ENCODE data around the gene CYFIP2. TPM values are rescaled to one million over a fixed set of nuclear protein-coding genes. Genes with fewer than 3 reads are reported as not detected.

The CYFIP2 gene
- total RNA-seq, 2 donors from 2014 or later: 282 to 424 TPM

- Mint-ChIP-seq H3K4me1 (ENCODE audit: low read depth in 2 of 2) (peaks cover 78 to 90% of the 10 kb centered on the region in 2 donors), H3K27ac (peak overlapping the region; percentile 95 to 100), H3K4me3 (peak overlapping the region; percentile 90), H3K9me3 (no peaks in the 10 kb centered on the region), H3K36me3 (peaks cover 15% of the 10 kb centered on the region), H3K27me3 (no peaks in the 10 kb centered on the region)
- DNase-seq (ENCODE audit: low spot score): no peak
- no peak for ATAC-seq
These were observed 3.3 kb downstream of the CYFIP2 start for GRCh38 chr5:157269165-157269671.

- Mint-ChIP-seq H3K4me1 (ENCODE audit: low read depth in 2 of 2) (peaks cover 78 to 89% of the 10 kb centered on the region in 2 donors), H3K27me3 (no peaks in the 10 kb centered on the region), H3K4me3 (peak overlapping the region; percentile 90), H3K9me3 (no peaks in the 10 kb centered on the region), H3K36me3 (peaks cover 15% of the 10 kb centered on the region), H3K27ac (peak overlapping the region; percentile 95 to 100)
- DNase-seq (ENCODE audit: low spot score) (no peak), ATAC-seq (no peak)
These were observed 3.9 kb downstream of the CYFIP2 start for GRCh38 chr5:157269761-157270272.

GRCh38 chr5:157270771-157271170 is 4.8 kb downstream of the CYFIP2 start:
- Mint-ChIP-seq H3K36me3 (peaks cover 15% of the 10 kb centered on the region), H3K4me1 (ENCODE audit: low read depth in 2 of 2) (peaks cover 76 to 86% of the 10 kb centered on the region in 2 donors), H3K27ac (peak overlapping the region; percentile 95 to 100), H3K4me3 (peak overlapping the region; percentile 90), H3K9me3 (no peaks in the 10 kb centered on the region), H3K27me3 (no peaks in the 10 kb centered on the region)
- ATAC-seq: no peak
- no peak for DNase-seq (ENCODE audit: low spot score)

GRCh38 chr5:157271740-157272271 is 5.9 kb downstream of the CYFIP2 start:
- Mint-ChIP-seq H3K27me3 (no peaks in the 10 kb centered on the region), H3K36me3 (peaks cover 15% of the 10 kb centered on the region), H3K9me3 (no peaks in the 10 kb centered on the region), H3K4me3 (peak overlapping the region; percentile 90), H3K27ac (peak overlapping the region; percentile 95 to 100), H3K4me1 (ENCODE audit: low read depth in 2 of 2) (peaks cover 83 to 94% of the 10 kb centered on the region in 2 donors)
- DNase-seq (ENCODE audit: low spot score) (peak; percentile 89), ATAC-seq (peak; percentile 85 to 88)

GRCh38 chr5:157273131-157273556 is 7.2 kb downstream of the CYFIP2 start:
- Mint-ChIP-seq H3K27ac (peak overlapping the region; percentile 95 to 100), H3K4me1 (ENCODE audit: low read depth in 2 of 2) (peaks cover 80 to 91% of the 10 kb centered on the region in 2 donors), H3K27me3 (no peaks in the 10 kb centered on the region), H3K36me3 (peaks cover 9% of the 10 kb centered on the region), H3K9me3 (no peaks in the 10 kb centered on the region), H3K4me3 (peak overlapping the region; percentile 90)
- ATAC-seq (peak; percentile 80 to 87), DNase-seq (ENCODE audit: low spot score) (peak; percentile 85)

- Mint-ChIP-seq H3K4me3 (no peak overlapping the region), H3K36me3 (peaks cover under 1% of the 10 kb centered on the region), H3K27me3 (no peaks in the 10 kb centered on the region), H3K4me1 (ENCODE audit: low read depth in 2 of 2) (peaks cover 74 to 84% of the 10 kb centered on the region in 2 donors), H3K27ac (peak overlapping the region; percentile 68 to 69), H3K9me3 (no peaks in the 10 kb centered on the region)
- no peak for DNase-seq (ENCODE audit: low spot score)
- no peak for ATAC-seq
These were observed 9.5 kb downstream of the CYFIP2 start for GRCh38 chr5:157275403-157275802.

- Mint-ChIP-seq H3K4me1 (ENCODE audit: low read depth in 2 of 2) (peaks cover 69 to 84% of the 10 kb centered on the region in 2 donors), H3K36me3 (peaks cover 5% of the 10 kb centered on the region)
These were observed 12.6 kb downstream of the CYFIP2 start for GRCh38 chr5:157278319-157279037.

GRCh38 chr5:157279605-157280239 is 13.8 kb downstream of the CYFIP2 start:
- ATAC-seq (no peak), DNase-seq (ENCODE audit: low spot score) (no peak)
- peaks cover 68 to 85% of the 10 kb centered on the region in 2 donors for H3K4me1 Mint-ChIP-seq (ENCODE audit: low read depth in 2 of 2)
- H3K9me3 Mint-ChIP-seq: peaks cover 2% of the 10 kb centered on the region
- H3K27me3 Mint-ChIP-seq: no peaks in the 10 kb centered on the region
- H3K27ac Mint-ChIP-seq: peak overlapping the region; percentile 81 to 88
- H3K4me3 Mint-ChIP-seq: peak overlapping the region; percentile 33
- peaks cover 5% of the 10 kb centered on the region for H3K36me3 Mint-ChIP-seq

More at GRCh38 chr5:157278319-157279037, 12.6 kb downstream of the CYFIP2 start:
- H3K27me3 Mint-ChIP-seq: no peaks in the 10 kb centered on the region
- DNase-seq (ENCODE audit: low spot score) (no peak), ATAC-seq (no peak)
- H3K9me3 Mint-ChIP-seq: peaks cover 2% of the 10 kb centered on the region
- peak overlapping the region; percentile 81 to 88 for H3K27ac Mint-ChIP-seq
- H3K4me3 Mint-ChIP-seq: no peak overlapping the region

GRCh38 chr5:157280927-157281326 is 15.0 kb downstream of the CYFIP2 start:
- peak overlapping the region; percentile 69 for H3K4me3 Mint-ChIP-seq
- peaks cover 5% of the 10 kb centered on the region for H3K36me3 Mint-ChIP-seq
- peak in 1 of 2 donors; percentile 31 for ATAC-seq

GRCh38 chr5:157282150-157282549 is 16.2 kb downstream of the CYFIP2 start:
- Mint-ChIP-seq H3K36me3 (peaks cover 7% of the 10 kb centered on the region), H3K4me3 (no peak overlapping the region), H3K4me1 (ENCODE audit: low read depth in 2 of 2) (peaks cover 65 to 69% of the 10 kb centered on the region in 2 donors), H3K9me3 (peaks cover 2% of the 10 kb centered on the region), H3K27me3 (no peaks in the 10 kb centered on the region), H3K27ac (peak overlapping the region; percentile 81 to 88)
- peak in 1 of 2 donors; percentile 61 for ATAC-seq
- no peak for DNase-seq (ENCODE audit: low spot score)

More at GRCh38 chr5:157280927-157281326, 15.0 kb downstream of the CYFIP2 start:
- no peaks in the 10 kb centered on the region for H3K27me3 Mint-ChIP-seq
- no peak for DNase-seq (ENCODE audit: low spot score)
- H3K4me1 Mint-ChIP-seq (ENCODE audit: low read depth in 2 of 2): peaks cover 72 to 81% of the 10 kb centered on the region in 2 donors
- H3K9me3 Mint-ChIP-seq: peaks cover 2% of the 10 kb centered on the region
- H3K27ac Mint-ChIP-seq: peak overlapping the region; percentile 81 to 88

GRCh38 chr5:157283434-157283833 is 17.5 kb downstream of the CYFIP2 start:
- Mint-ChIP-seq H3K36me3 (peaks cover 16% of the 10 kb centered on the region), H3K27me3 (no peaks in the 10 kb centered on the region), H3K9me3 (peaks cover 2% of the 10 kb centered on the region), H3K27ac (peak overlapping the region; percentile 81 to 88), H3K4me3 (peak overlapping the region; percentile 17), H3K4me1 (ENCODE audit: low read depth in 2 of 2) (peaks cover 60 to 63% of the 10 kb centered on the region in 2 donors)
- DNase-seq (ENCODE audit: low spot score) (no peak), ATAC-seq (peak in 1 of 2 donors; percentile 53)

- no peak for ATAC-seq
- peaks cover 21% of the 10 kb centered on the region for H3K36me3 Mint-ChIP-seq
- H3K27me3 Mint-ChIP-seq: no peaks in the 10 kb centered on the region
- DNase-seq (ENCODE audit: low spot score): no peak
- peaks cover 58 to 61% of the 10 kb centered on the region in 2 donors for H3K4me1 Mint-ChIP-seq (ENCODE audit: low read depth in 2 of 2)
- H3K27ac Mint-ChIP-seq: peak overlapping the region; percentile 81 to 88
- H3K9me3 Mint-ChIP-seq: peaks cover 2% of the 10 kb centered on the region
- no peak overlapping the region for H3K4me3 Mint-ChIP-seq
These were observed 18.7 kb downstream of the CYFIP2 start for GRCh38 chr5:157284458-157285212.

Measured in natural killer cell treated with Interleukin-12 subunit alpha and Interleukin-12 subunit beta and Interleukin-15 and Interleukin-18, amount 100 ng/mL, for 72 hours (primary cell).